CD14-positive monocyte (primary cell): ENCODE results near the gene MYO15B. TPM values are rescaled to one million over a fixed set of nuclear protein-coding genes. Genes with fewer than 3 reads are reported as not detected.
A peak's percentile ranks its signal among the peaks of the same experiment; 100 is the strongest.

ENCODE experiments used
- DNase-seq, 3 donors: peaks; one replicate each; pipeline ENCODE4 v3.0.0-alpha.2; 2011 to 2022
- H2AFZ ChIP-seq: 2 replicates; pipeline ENCODE4 v1.6.0; 2012; ENCODE audit warnings: mild to moderate bottlenecking, low read depth, low read length, inconsistent platforms; ENCODE audit not compliant: insufficient read depth, poor library complexity, severe bottlenecking
- H3K27ac ChIP-seq, 2 donors: 1 replicate in 1 of 2; 2 replicates in 1 of 2; pipeline ENCODE4 v1.5.1; 2012 to 2013; ENCODE audit warnings: low read length in 2 of 2, control low read depth in 1 of 2, inconsistent platforms in 1 of 2, low read depth in 1 of 2, mild to moderate bottlenecking in 1 of 2
- H3K27me3 ChIP-seq, 2 donors: one replicate each; pipeline versions ENCODE4 v1.6.0 to v1.6.1; 2011 to 2013; ENCODE audit warnings: low read length in 2 of 2; ENCODE audit not compliant: control insufficient read depth in 2 of 2, insufficient read depth in 2 of 2
- H3K36me3 ChIP-seq, 2 donors: replicated peaks in 1 of 2; 1 replicate in 1 of 2; 2 replicates in 1 of 2; pipeline versions ENCODE4 v1.5.1 to v1.6.1; 2012 to 2013; ENCODE audit warnings: low read length in 2 of 2, control low read depth in 1 of 2, inconsistent platforms in 1 of 2, mild to moderate bottlenecking in 1 of 2; ENCODE audit not compliant: insufficient read depth in 2 of 2, control insufficient read depth in 1 of 2
- H3K4me1 ChIP-seq, 2 donors: 1 replicate in 1 of 2; 2 replicates in 1 of 2; pipeline versions ENCODE4 v1.5.1 to v1.6.1; 2012 to 2013; ENCODE audit warnings: low read length in 2 of 2, control low read depth in 1 of 2, inconsistent platforms in 1 of 2, mild to moderate bottlenecking in 1 of 2, moderate library complexity in 1 of 2; ENCODE audit not compliant: insufficient read depth in 2 of 2, control insufficient read depth in 1 of 2
- H3K4me2 ChIP-seq: replicated peaks from 2 replicates; pipeline ENCODE3; 2012; ENCODE audit warnings: low read length, moderate library complexity, mild to moderate bottlenecking; ENCODE audit not compliant: poor library complexity, severe bottlenecking; ENCODE audit errors: extremely low read depth
- H3K4me3 ChIP-seq, 3 experiments: fragments of 200-600 bp in 1 of 3; sonication (generic) in 1 of 3; replicated peaks in 1 of 3; 1 replicate in 2 of 3; 2 replicates in 1 of 3; pipeline ENCODE4 v1.5.1; 2011 to 2013; ENCODE audit warnings: low read length in 3 of 3, mild to moderate bottlenecking in 3 of 3, control low read depth in 2 of 3, low read depth in 2 of 3, inconsistent platforms in 1 of 3, moderate library complexity in 1 of 3
- H3K79me2 ChIP-seq: 2 replicates; pipeline ENCODE4 v1.6.0; 2012; ENCODE audit warnings: mild to moderate bottlenecking, control low read depth, inconsistent platforms, low read length, moderate library complexity; ENCODE audit not compliant: insufficient read depth
- H3K9ac ChIP-seq: 2 replicates; pipeline ENCODE4 v1.6.0; 2017; ENCODE audit warnings: low read length, mild to moderate bottlenecking; ENCODE audit not compliant: insufficient read depth, poor library complexity, severe bottlenecking
- H3K9me3 ChIP-seq, 2 donors: replicated peaks in 1 of 2; 1 replicate in 1 of 2; 2 replicates in 1 of 2; pipeline versions ENCODE4 v1.5.1 to v1.6.1; 2012 to 2013; ENCODE audit warnings: low read length in 2 of 2, control low read depth in 1 of 2; ENCODE audit not compliant: control insufficient read depth in 1 of 2, insufficient read depth in 1 of 2
- H4K20me1 ChIP-seq: 2 replicates; pipeline ENCODE4 v1.6.0; 2012; ENCODE audit warnings: mild to moderate bottlenecking, low read length, control low read depth, moderate library complexity; ENCODE audit not compliant: insufficient read depth
- H3K27ac Mint-ChIP-seq, 7 donors: one replicate each; pipeline ENCODE4 v1.8.0; 2020; ENCODE audit warnings: mild to moderate bottlenecking in 7 of 7, mixed read lengths in 7 of 7, moderate library complexity in 6 of 7, inconsistent platforms in 2 of 7
- H3K27me3 Mint-ChIP-seq, 3 donors: one replicate each; pipeline ENCODE4 v1.8.0; 2021 to 2022; ENCODE audit warnings: low read depth in 3 of 3, mild to moderate bottlenecking in 3 of 3, mixed read lengths in 3 of 3, moderate library complexity in 3 of 3, inconsistent platforms in 1 of 3
- H3K36me3 Mint-ChIP-seq, 2 donors: one replicate each; pipeline ENCODE4 v1.8.0; 2020; ENCODE audit warnings: mixed read lengths in 2 of 2, inconsistent platforms in 1 of 2, mild to moderate bottlenecking in 1 of 2
- H3K4me1 Mint-ChIP-seq: one replicate; pipeline ENCODE4 v1.8.0; 2020; ENCODE audit warnings: mild to moderate bottlenecking, mixed read lengths
- H3K4me3 Mint-ChIP-seq, 2 donors: one replicate each; pipeline ENCODE4 v1.8.0; 2020; ENCODE audit warnings: mild to moderate bottlenecking in 2 of 2, mixed read lengths in 2 of 2, moderate library complexity in 1 of 2
- H3K9me3 Mint-ChIP-seq, 7 donors: one replicate each; pipeline ENCODE4 v1.8.0; 2020 to 2022; ENCODE audit warnings: mixed read lengths in 7 of 7, mild to moderate bottlenecking in 6 of 7, moderate library complexity in 6 of 7, inconsistent platforms in 2 of 7
- whole genome bisulfite sequencing: methylation state at CpG from one replicate; pipeline ENCODE4 v1.1.5; 2013; ENCODE audit warnings: missing lambda C conversion rate; ENCODE audit not compliant: insufficient coverage; 5-methylcytosine and 5-hydroxymethylcytosine counted together
- intact Hi-C, 2 donors: fragments of 100-400 bp; cut with micrococcal nuclease; formaldehyde crosslinking; loops; one replicate each; pipeline versions ENCODE4 v1.15.0 to v1.15.1; 2023
- polyA plus RNA-seq, 3 donors: library from polyadenylated mRNA; depleted of rRNA in 1 of 3; unstranded in 2 of 3; stranded (reverse) in 1 of 3; fragments of 300-500 nt in 2 of 3; fragments of >200 nt in 1 of 3; fragmentation: Illumina TruSeq in 2 of 3; gene quantifications; 1 replicate in 2 of 3; 2 replicates in 1 of 3; pipeline ENCODE4 v1.2.3, GENCODE V29; 2012 to 2021
- TF ChIP-seq, protein P1 (sequence below): fragments of 200-600 bp; IDR thresholded peaks from one replicate; pipeline ENCODE4 v1.8.0; 2022; ENCODE audit warnings: antibody characterized with exemption, mild to moderate bottlenecking

Gene MYO15B
- polyA plus RNA-seq, 3 donors = 0.17 to 596 (median 0.62) TPM

DNA sequence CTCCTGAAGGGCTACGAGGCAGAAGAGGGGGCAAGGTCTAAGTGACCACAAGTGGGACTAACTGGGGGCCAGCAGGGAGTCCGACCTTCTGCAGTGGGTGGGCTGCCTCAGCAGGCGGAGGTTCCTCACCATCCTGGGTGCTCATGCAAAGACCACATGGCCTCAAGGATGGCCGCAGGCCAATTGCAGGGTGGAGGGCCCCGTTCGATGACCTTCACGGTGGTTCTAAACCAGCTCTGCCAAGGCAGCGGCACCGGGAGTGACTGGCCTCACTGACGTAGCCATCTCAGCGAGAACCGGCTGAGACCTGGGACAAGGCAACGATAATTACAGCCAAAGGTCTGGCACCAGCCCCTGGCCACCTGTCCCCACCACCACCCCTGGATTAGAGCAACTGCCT lies 51.3 kb downstream of the MYO15B start:
- intact Hi-C loops = no loop called here
- H4K20me1 ChIP-seq = no peaks in the 10 kb centered on the region
- peaks cover 14 to 41% of the 10 kb centered on the region in 2 donors for H3K36me3 ChIP-seq
- Mint-ChIP-seq H3K4me3 (no peak overlapping the region), H3K36me3 (peaks cover 21 to 32% of the 10 kb centered on the region in 2 donors), H3K27ac (no peak overlapping the region), H3K9me3 (peaks cover 0 to 2% (median 0%) of the 10 kb centered on the region in 7 donors), H3K27me3 (peaks cover 0 to 4% (median 2%) of the 10 kb centered on the region in 3 donors), H3K4me1 (peaks cover 10% of the 10 kb centered on the region)
- WGBS = 96% methylated on average over 11 of the region's 13 CpGs
- H3K4me2 ChIP-seq = no peak overlapping the region
- H2AFZ ChIP-seq = no peak overlapping the region
- no peaks in the 10 kb centered on the region for H3K79me2 ChIP-seq
- H3K27me3 ChIP-seq = no peaks in the 10 kb centered on the region
- no peaks in the 10 kb centered on the region for H3K9me3 ChIP-seq
- H3K4me1 ChIP-seq = peaks cover 0 to 7% of the 10 kb centered on the region in 2 donors
- DNase-seq = no peak
- no peak overlapping the region for H3K27ac ChIP-seq
- TF ChIP-seq, protein P1, sequence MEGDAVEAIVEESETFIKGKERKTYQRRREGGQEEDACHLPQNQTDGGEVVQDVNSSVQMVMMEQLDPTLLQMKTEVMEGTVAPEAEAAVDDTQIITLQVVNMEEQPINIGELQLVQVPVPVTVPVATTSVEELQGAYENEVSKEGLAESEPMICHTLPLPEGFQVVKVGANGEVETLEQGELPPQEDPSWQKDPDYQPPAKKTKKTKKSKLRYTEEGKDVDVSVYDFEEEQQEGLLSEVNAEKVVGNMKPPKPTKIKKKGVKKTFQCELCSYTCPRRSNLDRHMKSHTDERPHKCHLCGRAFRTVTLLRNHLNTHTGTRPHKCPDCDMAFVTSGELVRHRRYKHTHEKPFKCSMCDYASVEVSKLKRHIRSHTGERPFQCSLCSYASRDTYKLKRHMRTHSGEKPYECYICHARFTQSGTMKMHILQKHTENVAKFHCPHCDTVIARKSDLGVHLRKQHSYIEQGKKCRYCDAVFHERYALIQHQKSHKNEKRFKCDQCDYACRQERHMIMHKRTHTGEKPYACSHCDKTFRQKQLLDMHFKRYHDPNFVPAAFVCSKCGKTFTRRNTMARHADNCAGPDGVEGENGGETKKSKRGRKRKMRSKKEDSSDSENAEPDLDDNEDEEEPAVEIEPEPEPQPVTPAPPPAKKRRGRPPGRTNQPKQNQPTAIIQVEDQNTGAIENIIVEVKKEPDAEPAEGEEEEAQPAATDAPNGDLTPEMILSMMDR = no peak
- H3K4me3 ChIP-seq = no peak overlapping the region
- no peak overlapping the region for H3K9ac ChIP-seq

DNA sequence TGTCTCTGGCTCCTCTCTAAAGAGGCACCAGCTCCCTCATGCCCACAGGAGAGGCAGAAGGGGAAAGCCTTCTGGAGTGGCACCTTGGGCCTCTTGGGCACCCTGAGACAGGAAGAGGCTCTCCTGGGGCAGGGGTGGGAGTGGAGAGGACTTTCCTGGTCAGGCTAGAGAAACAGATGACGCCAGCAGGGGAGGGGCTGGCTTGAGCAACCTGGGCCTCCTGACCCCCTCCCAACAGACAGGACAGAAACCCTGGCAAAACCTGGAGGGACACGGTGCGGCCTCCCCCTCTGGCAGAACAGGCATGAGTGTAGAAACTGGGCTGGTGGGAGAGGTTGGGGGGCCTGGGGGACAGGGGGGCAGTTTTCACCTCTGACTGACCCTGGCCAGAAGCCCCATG lies 51.7 kb downstream of the MYO15B start:
- H3K4me1 ChIP-seq = peaks cover 0 to 5% of the 10 kb centered on the region in 2 donors
- H3K4me2 ChIP-seq = no peak overlapping the region
- TF ChIP-seq, protein P1 = no peak
- H3K9ac ChIP-seq = no peak overlapping the region
- DNase-seq = no peak
- H3K36me3 ChIP-seq = peaks cover 14 to 44% of the 10 kb centered on the region in 2 donors
- no peak overlapping the region for H3K27ac ChIP-seq
- H3K4me1 Mint-ChIP-seq = peaks cover 8% of the 10 kb centered on the region
- no peaks in the 10 kb centered on the region for H3K79me2 ChIP-seq
- H3K9me3 Mint-ChIP-seq = peaks cover 0 to 2% (median 0%) of the 10 kb centered on the region in 7 donors
- no peaks in the 10 kb centered on the region for H3K9me3 ChIP-seq
- H3K36me3 Mint-ChIP-seq = peaks cover 23 to 37% of the 10 kb centered on the region in 2 donors
- no peak overlapping the region for H3K4me3 ChIP-seq
- H3K4me3 Mint-ChIP-seq = no peak overlapping the region
- H3K27ac Mint-ChIP-seq = peak overlapping the region in 1 of 7 donors; percentile 45
- H3K27me3 Mint-ChIP-seq = peaks cover 0 to 2% (median 0%) of the 10 kb centered on the region in 3 donors
- no peaks in the 10 kb centered on the region for H4K20me1 ChIP-seq
- no peak overlapping the region for H2AFZ ChIP-seq
- no peaks in the 10 kb centered on the region for H3K27me3 ChIP-seq
- intact Hi-C loops = no loop called here
- WGBS = no CpG with 5 or more reads among the region's 3 CpGs
